ENCODE results near the gene IGF1R.
"Not testable (repeated sequence)": the region's sequence is repeated elsewhere in the genome, so short reads cannot be mapped to it uniquely, and the experiment has no call there.

Gene IGF1R

GRCh38 chr15:98647774-98648653 is at the start of gene IGF1R:
Gene IGF1R (plus strand): TSS chr15:98648539. CDS start chr15:98649582, 1,043 bp downstream.
- peak; percentile 91 for DNase-seq (ENCODE audit: low spot score)

- no peak for DNase-seq (ENCODE audit: low spot score)
Observed at GRCh38 chr15:98599909-98600691, 48.2 kb upstream of the IGF1R start.

GRCh38 chr15:98604983-98605382 is 43.4 kb upstream of the IGF1R start:
- DNase-seq (ENCODE audit: low spot score) = no peak

GRCh38 chr15:98609144-98609852 is 39.0 kb upstream of the IGF1R start:
- DNase-seq (ENCODE audit: low spot score) = no peak

GRCh38 chr15:98610991-98611390 is 37.3 kb upstream of the IGF1R start:
- no peak for DNase-seq (ENCODE audit: low spot score)

GRCh38 chr15:98611808-98612207 is 36.5 kb upstream of the IGF1R start:
- DNase-seq (ENCODE audit: low spot score) = no peak

- DNase-seq (ENCODE audit: low spot score) = no peak
Observed at GRCh38 chr15:98612490-98613110, 35.7 kb upstream of the IGF1R start.

- DNase-seq (ENCODE audit: low spot score) = no peak
Observed at GRCh38 chr15:98614681-98615080, 33.7 kb upstream of the IGF1R start.

- no peak for DNase-seq (ENCODE audit: low spot score)
Observed at GRCh38 chr15:98616397-98616796, 31.9 kb upstream of the IGF1R start.

- no peak for DNase-seq (ENCODE audit: low spot score)
Observed at GRCh38 chr15:98617328-98617980, 30.9 kb upstream of the IGF1R start.

GRCh38 chr15:98618576-98618975 is 29.8 kb upstream of the IGF1R start:
- not testable (repeated sequence) for DNase-seq (ENCODE audit: low spot score)

- DNase-seq (ENCODE audit: low spot score) = no peak
Observed at GRCh38 chr15:98620020-98620419, 28.3 kb upstream of the IGF1R start.

- DNase-seq (ENCODE audit: low spot score) = no peak
Observed at GRCh38 chr15:98621021-98621420, 27.3 kb upstream of the IGF1R start.

- no peak for DNase-seq (ENCODE audit: low spot score)
Observed at GRCh38 chr15:98625614-98626013, 22.7 kb upstream of the IGF1R start.

- DNase-seq (ENCODE audit: low spot score) = no peak
Observed at GRCh38 chr15:98626153-98626552, 22.2 kb upstream of the IGF1R start.

- DNase-seq (ENCODE audit: low spot score) = no peak
Observed at GRCh38 chr15:98628216-98628615, 20.1 kb upstream of the IGF1R start.

- no peak for DNase-seq (ENCODE audit: low spot score)
Observed at GRCh38 chr15:98635848-98636247, 12.5 kb upstream of the IGF1R start.

GRCh38 chr15:98643115-98643514 is 5.2 kb upstream of the IGF1R start:
- DNase-seq (ENCODE audit: low spot score) = no peak

- DNase-seq (ENCODE audit: low spot score) = no peak
Observed at GRCh38 chr15:98646546-98647025, 1.8 kb upstream of the IGF1R start.

GRCh38 chr15:98647026-98647773 is 1.1 kb upstream of the IGF1R start:
- peak; percentile 94 for DNase-seq (ENCODE audit: low spot score)

Data from ecto neural progenitor cell (in vitro differentiated cells).